NT2/D1 (cell line): ENCODE results near the gene FBXO8.
"Not testable (repeated sequence)": the region's sequence is repeated elsewhere in the genome, so short reads cannot be mapped to it uniquely, and the experiment has no call there.

ENCODE experiments used
- DNase-seq: peaks from one replicate; pipeline ENCODE4 v3.0.0-alpha.2; 2011; ENCODE audit warnings: low read depth, low spot score
- H3K27me3 ChIP-seq: 2 replicates; pipeline ENCODE4 v1.6.0; 2011; ENCODE audit warnings: mild to moderate bottlenecking; ENCODE audit not compliant: insufficient read length, insufficient read depth
- H3K36me3 ChIP-seq: 2 replicates; pipeline ENCODE4 v1.6.1; 2011; ENCODE audit warnings: mild to moderate bottlenecking, low read length, mixed read lengths; ENCODE audit not compliant: insufficient read depth, insufficient read length
- H3K4me1 ChIP-seq: 2 replicates; pipeline ENCODE4 v1.5.1; 2011; ENCODE audit not compliant: insufficient read depth, insufficient read length
- H3K4me3 ChIP-seq: 2 replicates; pipeline ENCODE4 v1.5.1; 2011; ENCODE audit warnings: low read depth; ENCODE audit not compliant: insufficient read length
- H3K9ac ChIP-seq: 2 replicates; pipeline ENCODE4 v1.6.0; 2011; ENCODE audit warnings: low read depth; ENCODE audit not compliant: insufficient read length
- H3K9me3 ChIP-seq: 2 replicates; pipeline ENCODE4 v1.5.1; 2011; ENCODE audit warnings: mild to moderate bottlenecking, low read length; ENCODE audit not compliant: insufficient read depth
- SUZ12 ChIP-seq: IDR thresholded peaks from 2 replicates; pipeline ENCODE4 v1.6.1; 2011; ENCODE audit not compliant: insufficient read length, insufficient read depth; ENCODE audit errors: extremely low read depth
- YY1 ChIP-seq: IDR thresholded peaks from 2 replicates; pipeline ENCODE4 v1.6.1; 2011; ENCODE audit not compliant: insufficient read length, insufficient read depth
- ZNF274 ChIP-seq: IDR thresholded peaks from 2 replicates; pipeline ENCODE4 v1.6.1; 2011; ENCODE audit warnings: mild to moderate bottlenecking, low read depth, low read length

The FBXO8 gene

DNA sequence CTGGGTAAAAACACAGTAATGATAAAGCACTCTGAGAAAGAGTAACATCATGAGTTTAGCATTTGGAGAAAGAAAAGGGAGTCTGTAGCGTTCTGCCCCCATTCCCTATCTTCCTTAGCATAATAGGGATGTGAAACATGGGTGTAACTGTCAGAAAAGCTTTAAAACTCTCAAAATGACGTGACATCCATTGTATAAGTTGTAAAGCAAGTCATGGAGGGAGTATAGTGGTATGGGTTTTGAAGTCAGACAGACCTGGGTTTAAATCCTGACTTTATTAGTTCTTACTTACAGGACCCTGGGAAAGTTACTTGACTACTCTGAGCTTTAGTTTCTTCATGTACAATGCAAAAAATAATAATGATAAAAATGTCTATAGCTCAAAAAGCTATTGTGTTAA is 17.1 kb downstream of the FBXO8 start:
- Histone ChIP-seq H3K4me1 (no peaks in the 10 kb centered on the region), H3K9me3 (no peaks in the 10 kb centered on the region), H3K9ac (no peak overlapping the region), H3K36me3 (no peaks in the 10 kb centered on the region), H3K27me3 (no peaks in the 10 kb centered on the region), H3K4me3 (no peak overlapping the region)
- no peak for DNase-seq
- TF ChIP-seq YY1 (no peak), ZNF274 (no peak), SUZ12 (no peak)

DNA sequence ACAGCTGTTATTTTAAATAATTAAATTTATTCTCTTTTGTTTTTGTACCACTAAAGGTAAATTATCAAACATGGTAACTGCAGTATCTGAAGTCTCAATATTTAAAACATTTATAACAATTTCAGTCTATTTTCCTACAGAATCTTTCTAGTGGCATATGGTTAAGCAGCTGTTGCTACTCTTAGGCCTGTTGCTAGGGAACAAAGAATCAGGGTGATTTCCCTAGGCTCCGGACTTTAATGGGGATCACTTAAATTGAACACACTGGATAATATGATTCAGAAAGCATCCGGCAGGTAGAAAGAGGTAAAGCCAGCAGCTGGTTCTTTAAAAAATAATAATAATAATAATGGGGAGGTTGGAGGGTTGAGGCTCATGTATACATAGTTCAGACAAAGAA is 17.6 kb downstream of the FBXO8 start:
- no peak overlapping the region for H3K9ac ChIP-seq
- H3K27me3 ChIP-seq, result no peaks in the 10 kb centered on the region
- TF ChIP-seq YY1 (no peak), SUZ12 (no peak), ZNF274 (no peak)
- no peak for DNase-seq
- H3K4me3 ChIP-seq, result no peak overlapping the region
- no peaks in the 10 kb centered on the region for H3K9me3 ChIP-seq
- H3K4me1 ChIP-seq, result no peaks in the 10 kb centered on the region
- no peaks in the 10 kb centered on the region for H3K36me3 ChIP-seq

DNA sequence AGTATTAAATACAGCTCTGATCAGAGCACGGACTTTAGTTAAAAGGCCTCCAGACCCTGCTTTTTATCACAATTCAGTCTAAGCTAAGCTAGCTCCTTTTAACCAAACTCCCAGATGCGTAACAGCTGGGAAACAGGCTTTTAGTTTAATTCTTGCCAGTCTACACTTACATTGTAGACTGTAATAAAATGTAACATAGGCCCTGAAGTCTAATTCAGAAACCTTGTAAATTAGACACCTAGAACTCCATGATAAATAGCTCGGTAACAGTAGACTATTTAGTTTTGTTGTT is 20.1 kb downstream of the FBXO8 start:
- Histone ChIP-seq H3K27me3 (no peaks in the 10 kb centered on the region), H3K9ac (no peak overlapping the region), H3K9me3 (no peaks in the 10 kb centered on the region), H3K4me1 (no peaks in the 10 kb centered on the region), H3K36me3 (no peaks in the 10 kb centered on the region), H3K4me3 (no peak overlapping the region)
- TF ChIP-seq SUZ12, result no peak
- no peak for TF ChIP-seq YY1
- no peak for TF ChIP-seq ZNF274
- no peak for DNase-seq

DNA sequence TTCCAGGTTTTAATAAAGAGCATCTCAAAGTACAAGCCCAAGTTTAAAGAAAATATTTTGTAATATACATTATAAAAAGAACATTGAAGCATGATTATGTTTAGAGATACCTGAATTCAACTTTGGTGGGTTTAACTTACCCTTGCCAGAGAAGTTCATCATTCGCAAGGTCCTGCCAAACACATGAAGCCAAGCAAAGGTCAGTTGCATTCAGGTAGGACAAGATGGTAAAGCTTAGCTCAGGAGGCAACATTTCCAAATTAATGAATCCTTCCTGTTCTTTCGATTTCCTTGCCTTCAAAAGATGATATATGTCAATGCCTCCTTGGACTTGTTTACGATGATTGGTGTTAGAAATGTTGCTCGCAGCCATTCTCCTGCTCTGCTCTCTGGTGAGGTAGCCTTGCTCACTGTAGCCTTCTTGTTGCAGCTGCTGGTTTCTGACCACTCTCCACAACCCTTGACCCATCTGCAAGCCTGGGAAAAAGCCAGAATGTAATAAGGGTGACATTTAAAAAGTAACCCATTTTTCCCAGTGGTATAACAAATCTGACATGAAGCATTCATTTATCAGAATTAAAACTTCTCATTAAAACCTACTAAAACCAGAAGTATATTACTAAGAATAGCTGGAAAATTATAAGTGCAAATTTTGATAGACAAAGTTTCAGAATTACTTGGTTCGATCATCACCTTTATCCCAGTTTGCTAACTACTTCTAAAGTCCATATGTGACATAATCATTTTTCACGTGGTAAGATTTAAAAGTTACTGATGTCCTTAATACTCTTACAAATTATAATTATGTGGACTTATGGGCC is 20.6 kb downstream of the FBXO8 start:
- DNase-seq, result no peak
- Histone ChIP-seq H3K27me3 (no peaks in the 10 kb centered on the region), H3K4me1 (no peaks in the 10 kb centered on the region), H3K36me3 (no peaks in the 10 kb centered on the region), H3K9ac (no peak overlapping the region), H3K9me3 (no peaks in the 10 kb centered on the region), H3K4me3 (no peak overlapping the region)
- no peak for TF ChIP-seq YY1

DNA sequence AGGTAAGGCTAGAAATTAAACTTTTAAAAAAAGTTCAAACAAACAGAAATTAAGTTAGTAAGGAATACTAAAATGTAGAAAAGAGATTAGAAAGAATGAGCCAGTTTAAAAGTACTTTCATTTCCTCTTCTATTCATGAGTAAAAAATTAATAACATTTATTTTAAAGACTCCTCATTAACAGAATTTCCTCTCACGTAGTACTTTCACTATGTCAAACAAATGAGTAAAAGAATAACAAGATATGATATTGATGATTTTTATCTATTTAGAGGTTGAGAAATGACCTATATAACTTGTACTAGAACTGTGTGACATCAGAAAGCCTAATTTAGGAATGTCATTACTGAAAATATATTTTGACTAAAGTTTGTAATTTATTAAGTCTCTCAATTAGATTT is 22.0 kb downstream of the FBXO8 start:
- not testable (repeated sequence) for H3K36me3 ChIP-seq, H3K4me3 ChIP-seq, H3K9me3 ChIP-seq, H3K4me1 ChIP-seq, H3K9ac ChIP-seq, H3K27me3 ChIP-seq, DNase-seq

DNA sequence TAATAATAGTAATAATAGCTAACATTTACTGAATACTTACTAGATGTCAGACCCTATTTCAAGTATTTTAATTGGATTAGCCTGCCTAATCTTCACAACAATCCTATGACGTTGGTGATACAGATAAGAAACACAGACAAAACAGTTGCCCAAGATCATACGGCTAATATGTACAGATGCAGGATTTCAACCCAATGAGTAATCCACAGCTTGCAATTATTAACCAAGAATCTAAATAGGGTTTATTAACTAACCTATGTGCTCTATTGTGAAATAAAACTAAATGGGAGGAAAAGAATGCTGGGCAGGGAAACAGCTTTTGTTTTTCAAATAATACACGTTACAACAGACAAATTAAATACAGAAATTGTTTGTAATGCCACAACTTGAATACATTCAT is 23.4 kb downstream of the FBXO8 start:
- Histone ChIP-seq H3K9me3 (no peaks in the 10 kb centered on the region), H3K4me1 (no peaks in the 10 kb centered on the region), H3K4me3 (no peak overlapping the region), H3K36me3 (no peaks in the 10 kb centered on the region), H3K9ac (no peak overlapping the region), H3K27me3 (no peaks in the 10 kb centered on the region)
- TF ChIP-seq ZNF274 (no peak), SUZ12 (no peak), YY1 (no peak)
- no peak for DNase-seq

DNA sequence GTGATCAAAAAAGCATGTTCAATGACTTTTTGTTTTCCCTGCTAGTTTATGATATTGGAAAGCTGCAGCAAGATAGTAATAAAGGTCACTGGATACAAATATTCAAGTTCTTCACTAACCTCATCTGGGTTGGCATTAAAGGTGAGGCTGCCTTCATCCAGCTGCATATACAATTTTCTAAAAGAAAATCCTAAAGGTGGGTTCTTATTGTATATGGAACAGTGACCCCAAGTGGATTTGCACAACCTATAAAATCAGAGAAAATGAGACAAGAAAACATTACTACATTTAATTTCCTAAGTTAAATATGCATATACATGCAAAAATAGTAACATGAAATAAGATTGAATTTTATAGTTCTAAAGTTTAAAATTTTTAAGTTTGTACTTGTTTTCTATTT is 23.9 kb downstream of the FBXO8 start:
- Histone ChIP-seq H3K9ac (no peak overlapping the region), H3K36me3 (no peaks in the 10 kb centered on the region), H3K27me3 (no peaks in the 10 kb centered on the region), H3K9me3 (no peaks in the 10 kb centered on the region), H3K4me3 (no peak overlapping the region), H3K4me1 (no peaks in the 10 kb centered on the region)
- TF ChIP-seq YY1, result no peak
- TF ChIP-seq SUZ12, result no peak
- no peak for TF ChIP-seq ZNF274
- DNase-seq, result no peak

DNA sequence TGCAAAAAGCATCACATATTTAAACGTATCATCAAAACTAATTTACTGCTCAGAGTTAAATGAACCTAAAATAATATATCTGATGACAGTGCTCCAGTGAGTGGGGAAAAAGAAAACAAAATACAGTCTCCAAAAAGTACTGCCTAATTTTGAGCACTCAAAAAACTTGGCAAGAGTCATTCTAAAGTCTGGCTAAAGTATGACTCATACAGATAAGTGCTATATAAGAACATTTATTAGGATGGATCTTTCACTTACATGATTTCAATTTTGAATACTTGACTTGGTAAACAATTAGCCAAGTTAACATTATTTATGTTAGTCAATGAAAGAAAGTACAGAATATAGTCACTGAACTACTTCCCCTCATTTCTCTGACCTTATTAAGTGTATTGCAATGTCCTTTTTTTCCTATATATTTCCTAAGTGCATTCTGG is 27.2 kb downstream of the FBXO8 start:
- Histone ChIP-seq H3K9me3 (no peaks in the 10 kb centered on the region), H3K4me3 (no peak overlapping the region), H3K27me3 (no peaks in the 10 kb centered on the region), H3K36me3 (no peaks in the 10 kb centered on the region), H3K9ac (no peak overlapping the region), H3K4me1 (no peaks in the 10 kb centered on the region)
- TF ChIP-seq YY1 (no peak), ZNF274 (no peak), SUZ12 (no peak)
- no peak for DNase-seq
